Caco-2 (cell line): Measurements from ENCODE around the gene SAV1. TPM values are rescaled to one million over a fixed set of nuclear protein-coding genes. Genes with fewer than 3 reads are reported as not detected.

ENCODE experiments used
- BruUV-seq: library from RNA; stranded (reverse); fragments of 400-500 nt; replicated peaks from 2 replicates; lab custom pipeline; 2021; lab: Mats Ljungman, UMichigan
- CTCF ChIA-PET: fragments of 300-600 bp; sonication (Branson Sonifier 250); formaldehyde crosslinking; loops from one replicate; lab custom pipeline; 2022; ENCODE audit warnings: antibody characterized with exemption; lab: Charles Lee
- POLR2A ChIA-PET: fragments of 300-600 bp; sonication (Branson Sonifier 250); formaldehyde crosslinking; loops from one replicate; lab custom pipeline; 2022; ENCODE audit warnings: antibody characterized with exemption; lab: Charles Lee
- DNase-seq, 2 experiments: peaks; one replicate each; pipeline versions ENCODE4 v3.0.0 to v3.0.0-alpha.2; 2020 to 2022
- H3K27me3 ChIP-seq: replicated peaks from 2 replicates; pipeline ENCODE4 v1.6.0; 2011; ENCODE audit warnings: low read length; ENCODE audit not compliant: control insufficient read depth, insufficient read depth
- H3K36me3 ChIP-seq: 2 replicates; pipeline ENCODE4 v1.5.1; 2011; ENCODE audit warnings: low read length; ENCODE audit not compliant: control insufficient read depth, insufficient read depth
- H3K4me1 ChIP-seq: fragments of 250-450 bp; sonication (Bioruptor Pico); 2 replicates; pipeline ENCODE4 v1.5.1; 2020; ENCODE audit warnings: mild to moderate bottlenecking
- H3K4me3 ChIP-seq: 2 replicates; pipeline ENCODE4 v1.5.1; 2011; ENCODE audit warnings: low read depth, mild to moderate bottlenecking, control low read depth, low read length
- H3K9me3 ChIP-seq: fragments of 250-450 bp; sonication (Bioruptor Pico); 2 replicates; pipeline ENCODE4 v1.5.1; 2020; ENCODE audit warnings: mild to moderate bottlenecking, moderate library complexity
- H3K27ac Mint-ChIP-seq: one replicate; pipeline ENCODE4 v1.8.0; 2022; ENCODE audit warnings: mixed read lengths; ENCODE audit not compliant: unreplicated experiment
- H3K27me3 Mint-ChIP-seq: one replicate; pipeline ENCODE4 v1.8.0; 2022; ENCODE audit warnings: mixed read lengths; ENCODE audit not compliant: insufficient read depth, unreplicated experiment
- H3K36me3 Mint-ChIP-seq: one replicate; pipeline ENCODE4 v1.8.0; 2022; ENCODE audit warnings: mild to moderate bottlenecking, mixed read lengths; ENCODE audit not compliant: insufficient read depth, unreplicated experiment
- H3K4me1 Mint-ChIP-seq: one replicate; pipeline ENCODE4 v1.8.0; 2022; ENCODE audit warnings: low read depth, mixed read lengths; ENCODE audit not compliant: unreplicated experiment
- H3K4me3 Mint-ChIP-seq: one replicate; pipeline ENCODE4 v1.8.0; 2022; ENCODE audit warnings: mild to moderate bottlenecking, moderate library complexity, mixed read lengths; ENCODE audit not compliant: unreplicated experiment
- H3K9me3 Mint-ChIP-seq: one replicate; pipeline ENCODE4 v1.8.0; 2022; ENCODE audit warnings: mixed read lengths; ENCODE audit not compliant: unreplicated experiment
- CTCF ChIP-seq, 2 experiments: fragments of 200-600 bp in 1 of 2; IDR thresholded peaks; 1 replicate in 1 of 2; 2 replicates in 1 of 2; pipeline versions ENCODE4 v1.5.1 to v1.8.0; 2011 to 2022; ENCODE audit warnings: antibody characterized with exemption in 1 of 2, control low read depth in 1 of 2, inconsistent platforms in 1 of 2, low read depth in 1 of 2, low read length in 1 of 2, mild to moderate bottlenecking in 1 of 2, moderate library complexity in 1 of 2; ENCODE audit not compliant: insufficient read depth in 1 of 2, severe bottlenecking in 1 of 2, unreplicated experiment in 1 of 2
- intact Hi-C: fragments of 100-400 bp; cut with micrococcal nuclease; formaldehyde crosslinking; loops from one replicate; pipeline ENCODE4 v1.10.0; 2022; ENCODE audit not compliant: unreplicated experiment
- total RNA-seq: library from RNA; stranded (reverse); gene quantifications from 2 replicates; pipeline ENCODE4 v1.2.3, GENCODE V29; 2022

SAV1 gene
- total RNA-seq, 1 experiment from 2014 or later: 28.3 TPM

- Histone ChIP-seq H3K27me3 (no peaks in the 10 kb centered on the region), H3K4me3 (no peak overlapping the region), H3K36me3 (no peaks in the 10 kb centered on the region), H3K4me1 (no peaks in the 10 kb centered on the region), H3K9me3 (no peaks in the 10 kb centered on the region)
- no peak for TF ChIP-seq CTCF (IDR thresholded peaks at IDR 0.05; ENCODE audit: insufficient read depth in 1 of 2, low read depth in 1 of 2, low read length in 1 of 2, severe bottlenecking in 1 of 2, unreplicated experiment in 1 of 2)
- Mint-ChIP-seq H3K4me3 (no peak overlapping the region), H3K9me3 (no peaks in the 10 kb centered on the region), H3K27ac (no peak overlapping the region), H3K27me3 (peaks cover 2% of the 10 kb centered on the region), H3K36me3 (no peaks in the 10 kb centered on the region), H3K4me1 (peaks cover 6% of the 10 kb centered on the region)
- intact Hi-C loops: no loop called here
- ChIA-PET CTCF (interaction anchor here (1.2 to 1.4 kb wide), 2 partner anchors 160 to 244 kb away, joined by 3 read pairs; no protein-coding TSS in a partner anchor), POLR2A (no interaction called here)
- no peak for DNase-seq
- BruUV-seq: no TSS peak
Measured at GRCh38 chr14:50616275-50616674, 51.8 kb downstream of the SAV1 start.

DNA sequence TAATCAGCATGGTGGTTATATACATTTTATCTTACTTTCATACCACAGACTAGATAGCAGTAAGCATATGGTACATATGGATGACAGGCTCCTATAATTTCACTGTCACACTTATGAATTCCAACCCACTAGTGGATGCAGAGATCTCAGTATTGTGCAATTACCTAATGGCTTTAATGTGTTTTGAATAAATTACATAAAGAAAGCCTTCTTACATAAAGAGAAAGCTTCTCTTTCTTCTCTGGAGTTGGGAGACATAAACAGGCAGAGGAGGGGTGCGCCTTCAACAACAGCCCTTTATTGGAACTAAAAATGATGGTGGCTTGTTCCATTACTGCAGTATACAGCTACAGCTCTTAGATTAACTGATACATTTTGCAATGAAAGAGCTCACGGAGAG lies 52.6 kb downstream of the SAV1 start:
- POLR2A ChIA-PET: no interaction called here
- intact Hi-C loops: no loop called here
- H3K9me3 Mint-ChIP-seq: no peaks in the 10 kb centered on the region

GRCh38 chr14:50615056-50615455 lies 53.0 kb downstream of the SAV1 start:
- Histone ChIP-seq H3K27me3 (no peaks in the 10 kb centered on the region), H3K9me3 (no peaks in the 10 kb centered on the region), H3K4me3 (no peak overlapping the region), H3K36me3 (no peaks in the 10 kb centered on the region), H3K4me1 (no peaks in the 10 kb centered on the region)
- intact Hi-C loops: no loop called here
- Mint-ChIP-seq H3K36me3 (no peaks in the 10 kb centered on the region), H3K27ac (no peak overlapping the region), H3K4me1 (peaks cover 1% of the 10 kb centered on the region), H3K4me3 (no peak overlapping the region), H3K27me3 (peaks cover 5% of the 10 kb centered on the region), H3K9me3 (no peaks in the 10 kb centered on the region)
- DNase-seq: no peak
- BruUV-seq: no TSS peak
- CTCF ChIA-PET: no interaction called here
- POLR2A ChIA-PET: no interaction called here
- no peak for TF ChIP-seq CTCF (IDR thresholded peaks at IDR 0.05; ENCODE audit: insufficient read depth in 1 of 2, low read depth in 1 of 2, low read length in 1 of 2, severe bottlenecking in 1 of 2, unreplicated experiment in 1 of 2)

More for the DNA sequence above, 52.6 kb downstream of the SAV1 start:
- Histone ChIP-seq H3K4me1 (no peaks in the 10 kb centered on the region), H3K27me3 (no peaks in the 10 kb centered on the region), H3K36me3 (no peaks in the 10 kb centered on the region), H3K4me3 (no peak overlapping the region), H3K9me3 (no peaks in the 10 kb centered on the region)
- H3K36me3 Mint-ChIP-seq: no peaks in the 10 kb centered on the region
- BruUV-seq: no TSS peak
- TF ChIP-seq CTCF (IDR thresholded peaks at IDR 0.05; ENCODE audit: insufficient read depth in 1 of 2, low read depth in 1 of 2, low read length in 1 of 2, severe bottlenecking in 1 of 2, unreplicated experiment in 1 of 2): no peak
- H3K4me1 Mint-ChIP-seq: peaks cover 6% of the 10 kb centered on the region
- H3K27me3 Mint-ChIP-seq: peaks cover 5% of the 10 kb centered on the region
- CTCF ChIA-PET: no interaction called here
- H3K4me3 Mint-ChIP-seq: no peak overlapping the region
- DNase-seq: no peak
- H3K27ac Mint-ChIP-seq: no peak overlapping the region
